ENCODE measurements around the gene ARHGAP4. TPM values are rescaled to one million over a fixed set of nuclear protein-coding genes. Genes with fewer than 3 reads are reported as not detected.

Gene ARHGAP4
- total RNA-seq, 1 donor from 2014 or later: 135 TPM

DNA sequence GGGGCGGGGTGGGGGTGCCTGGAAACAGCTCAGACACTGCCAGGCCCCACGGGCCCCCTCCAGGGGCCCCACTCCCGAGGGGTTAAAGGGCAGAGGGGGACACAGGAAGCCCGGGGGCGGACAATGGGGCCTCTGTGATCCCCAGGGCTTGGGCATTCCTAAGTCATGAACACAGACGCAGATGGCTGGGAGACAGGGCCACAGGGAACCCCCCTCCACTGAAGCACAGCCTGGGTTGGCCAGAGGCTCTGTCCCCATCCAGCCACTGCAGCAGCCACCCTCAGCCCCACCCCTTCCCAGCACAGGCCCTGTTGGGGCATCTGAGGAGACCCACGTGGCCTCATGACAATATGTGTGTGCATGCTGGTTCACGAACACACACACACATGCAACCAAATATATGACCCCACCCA, 44.0 kb downstream of the ARHGAP4 start:
- H3K9me3 Mint-ChIP-seq: no peaks in the 10 kb centered on the region
- H3K4me1 Mint-ChIP-seq (ENCODE audit: low read depth): peaks cover 15% of the 10 kb centered on the region
- DNase-seq (ENCODE audit: low spot score): no peak
- no peaks in the 10 kb centered on the region for H3K36me3 Mint-ChIP-seq (ENCODE audit: low read depth)
- intact Hi-C loops (cut with micrococcal nuclease): no loop called here
- peaks cover 16% of the 10 kb centered on the region for H3K27me3 Mint-ChIP-seq (ENCODE audit: low read depth)
- H3K27ac Mint-ChIP-seq: no peak overlapping the region
- H3K4me3 Mint-ChIP-seq (ENCODE audit: low read depth): no peak overlapping the region

GRCh38 chrX:153881281-153881680, 44.8 kb downstream of the ARHGAP4 start:
- intact Hi-C loops (cut with micrococcal nuclease): no loop called here
- Mint-ChIP-seq H3K4me3 (ENCODE audit: low read depth) (no peak overlapping the region), H3K27me3 (ENCODE audit: low read depth) (peaks cover 18% of the 10 kb centered on the region), H3K9me3 (no peaks in the 10 kb centered on the region), H3K4me1 (ENCODE audit: low read depth) (peaks cover 15% of the 10 kb centered on the region), H3K27ac (no peak overlapping the region), H3K36me3 (ENCODE audit: low read depth) (no peaks in the 10 kb centered on the region)
- DNase-seq (ENCODE audit: low spot score): no peak

DNA sequence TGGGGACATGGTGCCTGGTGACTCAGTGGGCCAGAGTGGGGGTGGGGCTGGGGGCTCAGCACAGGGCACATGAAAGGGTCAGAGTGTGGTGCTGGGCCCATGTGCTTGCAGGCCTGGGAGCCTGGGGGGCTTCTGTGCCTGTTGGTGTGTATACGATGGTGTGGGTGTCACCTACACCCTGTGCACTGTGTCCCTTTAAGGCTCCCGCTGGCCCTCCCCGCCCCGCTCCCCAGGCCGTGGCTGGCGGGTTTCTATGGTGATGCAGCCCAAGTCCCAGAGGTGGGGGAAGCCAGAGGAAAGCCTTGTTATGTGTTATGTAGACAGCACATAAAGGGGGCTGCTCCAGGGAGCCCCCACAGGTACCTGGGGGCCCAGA, 45.6 kb downstream of the ARHGAP4 start:
- no peaks in the 10 kb centered on the region for H3K9me3 Mint-ChIP-seq
- peaks cover 15% of the 10 kb centered on the region for H3K4me1 Mint-ChIP-seq (ENCODE audit: low read depth)
- H3K27me3 Mint-ChIP-seq (ENCODE audit: low read depth): peaks cover 20% of the 10 kb centered on the region
- no peak for DNase-seq (ENCODE audit: low spot score)
- no peak overlapping the region for H3K27ac Mint-ChIP-seq
- H3K36me3 Mint-ChIP-seq (ENCODE audit: low read depth): no peaks in the 10 kb centered on the region
- intact Hi-C loops (cut with micrococcal nuclease): no loop called here
- no peak overlapping the region for H3K4me3 Mint-ChIP-seq (ENCODE audit: low read depth)

- Mint-ChIP-seq H3K27ac (no peak overlapping the region), H3K4me1 (ENCODE audit: low read depth) (peaks cover 15% of the 10 kb centered on the region)
- intact Hi-C loops (cut with micrococcal nuclease): no loop called here
Observed at GRCh38 chrX:153879741-153880439, 46.2 kb downstream of the ARHGAP4 start.

DNA sequence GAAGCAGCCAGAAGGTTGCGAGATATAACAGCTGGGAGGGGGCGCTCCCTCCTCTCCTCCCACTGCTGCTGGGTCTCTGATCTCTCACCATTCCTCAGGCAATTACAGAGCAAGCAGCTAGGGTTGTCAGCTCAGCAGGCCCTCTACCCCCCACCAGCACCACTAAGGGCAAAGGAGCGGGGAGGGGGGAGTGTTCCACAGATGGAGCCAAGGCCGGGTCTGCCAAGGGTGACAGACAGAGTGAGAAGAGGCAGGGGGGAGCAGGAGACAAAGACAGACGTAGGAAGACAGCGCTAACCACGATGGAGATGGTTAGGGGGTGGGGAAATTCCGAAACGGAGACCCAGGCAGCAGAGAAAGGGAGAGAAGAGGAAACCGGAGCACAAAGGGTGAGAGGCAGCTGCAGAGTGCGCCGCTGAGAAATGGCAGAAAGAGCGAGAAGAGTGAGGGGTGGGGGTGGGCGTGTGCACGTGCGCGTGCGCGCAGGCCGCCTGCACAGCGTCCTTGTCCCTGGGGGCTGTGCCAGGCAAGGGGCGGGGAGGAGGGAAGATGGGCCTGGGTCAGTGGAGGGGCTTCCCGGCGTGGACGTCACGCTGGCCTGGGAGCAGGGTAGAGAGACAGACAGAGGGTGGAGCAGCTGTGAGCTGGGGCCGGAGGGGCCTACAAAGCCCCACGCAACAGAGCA, 47.0 kb downstream of the ARHGAP4 start:
- peak overlapping the region; percentile 67 for H3K4me3 Mint-ChIP-seq (ENCODE audit: low read depth)
- peaks cover 14% of the 10 kb centered on the region for H3K4me1 Mint-ChIP-seq (ENCODE audit: low read depth)
- intact Hi-C loops (cut with micrococcal nuclease): no loop called here
- H3K27me3 Mint-ChIP-seq (ENCODE audit: low read depth): peaks cover 15% of the 10 kb centered on the region
- no peak for DNase-seq (ENCODE audit: low spot score)
- H3K9me3 Mint-ChIP-seq: no peaks in the 10 kb centered on the region
- H3K36me3 Mint-ChIP-seq (ENCODE audit: low read depth): no peaks in the 10 kb centered on the region
- peak overlapping the region; percentile 58 for H3K27ac Mint-ChIP-seq

More at GRCh38 chrX:153879741-153880439, 46.2 kb downstream of the ARHGAP4 start:
- H3K36me3 Mint-ChIP-seq (ENCODE audit: low read depth): no peaks in the 10 kb centered on the region
- no peak overlapping the region for H3K4me3 Mint-ChIP-seq (ENCODE audit: low read depth)
- no peaks in the 10 kb centered on the region for H3K9me3 Mint-ChIP-seq
- H3K27me3 Mint-ChIP-seq (ENCODE audit: low read depth): peaks cover 17% of the 10 kb centered on the region
- DNase-seq (ENCODE audit: low spot score): no peak

- Mint-ChIP-seq H3K4me3 (ENCODE audit: low read depth) (no peak overlapping the region), H3K27me3 (ENCODE audit: low read depth) (peaks cover 15% of the 10 kb centered on the region), H3K9me3 (no peaks in the 10 kb centered on the region), H3K4me1 (ENCODE audit: low read depth) (peaks cover 14% of the 10 kb centered on the region), H3K27ac (no peak overlapping the region), H3K36me3 (ENCODE audit: low read depth) (no peaks in the 10 kb centered on the region)
- intact Hi-C loops (cut with micrococcal nuclease): no loop called here
- DNase-seq (ENCODE audit: low spot score): no peak
Observed at GRCh38 chrX:153878345-153878744, 47.7 kb downstream of the ARHGAP4 start.

DNA sequence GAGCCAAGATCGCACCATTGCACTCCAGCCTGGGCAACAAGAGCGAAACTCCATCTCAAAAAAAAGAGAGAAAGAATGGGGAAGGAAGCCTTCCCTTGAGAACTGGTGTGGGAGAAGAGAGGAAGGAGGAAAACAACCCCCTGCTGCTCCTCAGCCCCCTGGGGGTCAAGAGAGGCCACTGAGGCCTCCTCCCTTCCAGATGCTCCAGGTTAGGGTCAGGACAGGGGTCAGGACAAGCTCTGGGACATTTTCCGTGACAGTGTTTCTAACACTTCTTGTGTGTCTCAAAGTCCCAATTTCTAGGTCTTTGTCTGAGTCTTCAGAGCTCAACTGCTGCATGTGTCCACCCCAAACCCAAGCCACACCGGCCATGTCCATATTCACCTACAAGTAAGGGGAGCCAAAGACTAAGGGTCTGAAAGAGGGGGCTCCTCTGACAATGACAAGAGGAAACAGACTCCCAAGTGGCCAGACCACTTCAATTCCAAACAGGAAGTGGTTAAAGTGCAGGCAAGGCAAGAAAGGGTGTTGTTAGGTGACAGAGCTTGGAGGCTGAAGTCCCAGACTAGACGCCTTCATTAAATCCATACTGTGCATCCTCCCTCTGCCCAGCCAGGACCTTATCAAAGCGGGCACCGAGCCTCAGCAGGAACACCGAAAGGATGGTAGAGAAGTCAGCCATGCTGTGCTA, 48.3 kb downstream of the ARHGAP4 start:
- intact Hi-C loops (cut with micrococcal nuclease): no loop called here
- no peak for DNase-seq (ENCODE audit: low spot score)
- H3K27ac Mint-ChIP-seq: no peak overlapping the region
- H3K4me3 Mint-ChIP-seq (ENCODE audit: low read depth): no peak overlapping the region
- peaks cover 15% of the 10 kb centered on the region for H3K27me3 Mint-ChIP-seq (ENCODE audit: low read depth)
- H3K9me3 Mint-ChIP-seq: no peaks in the 10 kb centered on the region
- no peaks in the 10 kb centered on the region for H3K36me3 Mint-ChIP-seq (ENCODE audit: low read depth)
- H3K4me1 Mint-ChIP-seq (ENCODE audit: low read depth): peaks cover 14% of the 10 kb centered on the region

GRCh38 chrX:153876112-153876491, 50.0 kb downstream of the ARHGAP4 start:
- no peak overlapping the region for H3K4me3 Mint-ChIP-seq (ENCODE audit: low read depth)
- DNase-seq (ENCODE audit: low spot score): no peak
- intact Hi-C loops (cut with micrococcal nuclease): no loop called here
- H3K27ac Mint-ChIP-seq: no peak overlapping the region
- H3K9me3 Mint-ChIP-seq: no peaks in the 10 kb centered on the region
- no peaks in the 10 kb centered on the region for H3K36me3 Mint-ChIP-seq (ENCODE audit: low read depth)
- peaks cover 11% of the 10 kb centered on the region for H3K27me3 Mint-ChIP-seq (ENCODE audit: low read depth)
- peaks cover 14% of the 10 kb centered on the region for H3K4me1 Mint-ChIP-seq (ENCODE audit: low read depth)

DNA sequence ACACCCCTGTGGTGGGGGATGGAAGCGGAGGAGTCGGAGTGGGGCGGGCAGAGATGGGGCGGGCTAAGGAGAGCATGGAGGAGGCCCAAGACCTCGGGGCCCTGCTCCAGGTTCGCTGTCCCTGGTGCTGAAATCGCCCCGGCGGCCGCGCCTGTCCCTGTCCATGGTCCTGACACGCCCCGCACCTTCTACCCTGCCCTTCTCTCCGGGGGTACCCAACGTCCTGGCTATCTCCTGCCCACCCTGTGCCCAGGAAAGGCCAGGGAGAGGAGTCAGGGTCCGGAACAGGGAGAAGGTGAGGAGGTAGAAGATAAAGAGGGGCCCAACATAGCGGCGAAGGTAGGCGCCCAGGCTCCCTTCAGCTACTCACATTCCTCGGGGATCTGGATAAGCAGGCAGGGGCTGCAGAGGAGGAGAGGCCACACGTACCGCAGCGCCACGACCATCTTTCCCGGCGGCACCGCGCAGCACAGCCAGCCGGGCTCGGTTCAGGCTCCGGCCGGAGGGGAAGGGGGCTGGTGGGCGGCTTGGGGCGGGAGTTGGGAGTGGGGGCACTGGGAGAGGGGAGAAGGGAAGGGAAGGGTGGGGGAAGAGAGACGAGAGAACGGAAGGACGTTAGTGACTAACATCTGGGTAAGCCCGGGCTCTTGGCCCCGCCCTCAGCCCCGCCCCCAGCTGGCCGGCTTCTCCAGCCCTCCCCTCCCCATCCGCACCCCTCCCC, 50.5 kb downstream of the ARHGAP4 start:
- no peaks in the 10 kb centered on the region for H3K36me3 Mint-ChIP-seq (ENCODE audit: low read depth)
- no peaks in the 10 kb centered on the region for H3K9me3 Mint-ChIP-seq
- H3K27ac Mint-ChIP-seq: no peak overlapping the region
- H3K27me3 Mint-ChIP-seq (ENCODE audit: low read depth): peaks cover 11% of the 10 kb centered on the region
- H3K4me3 Mint-ChIP-seq (ENCODE audit: low read depth): no peak overlapping the region
- H3K4me1 Mint-ChIP-seq (ENCODE audit: low read depth): peaks cover 14% of the 10 kb centered on the region
- intact Hi-C loops (cut with micrococcal nuclease): no loop called here
- DNase-seq (ENCODE audit: low spot score): peak; percentile 58

DNA sequence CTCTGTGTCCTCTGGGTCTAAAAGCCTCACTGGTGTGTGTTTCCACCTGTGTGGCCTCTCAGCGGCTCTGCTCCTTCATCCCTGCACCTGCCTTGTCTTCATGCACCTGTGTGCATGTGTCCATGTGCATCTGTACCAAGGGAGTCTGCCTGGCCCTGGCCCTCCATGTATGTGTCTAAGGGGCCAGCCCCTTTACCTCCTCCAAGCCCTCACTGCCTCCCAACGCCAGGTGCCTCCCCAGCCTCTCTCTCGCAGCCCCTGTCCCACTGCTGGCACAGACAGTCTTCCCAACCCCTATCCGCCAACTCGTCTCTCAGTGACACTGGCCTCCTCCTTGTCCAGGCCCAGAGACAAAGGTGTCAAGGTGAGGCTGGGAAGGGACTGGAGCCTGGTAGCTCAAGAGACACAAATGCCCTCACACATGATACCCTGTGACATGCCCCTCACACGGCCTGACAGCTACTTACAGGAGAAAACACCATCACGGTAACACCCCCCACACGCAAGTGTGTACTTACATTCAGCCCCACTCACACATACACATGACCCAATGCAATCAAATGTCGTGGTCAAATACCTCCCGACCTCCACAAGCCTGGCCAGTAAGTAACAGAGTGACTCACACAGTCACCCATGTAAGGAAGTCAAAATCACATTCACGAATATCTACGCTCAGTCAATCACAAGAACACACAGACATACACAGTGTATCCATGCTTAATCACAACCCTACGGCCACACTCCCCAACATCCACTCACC, 51.5 kb downstream of the ARHGAP4 start:
- no peak overlapping the region for H3K4me3 Mint-ChIP-seq (ENCODE audit: low read depth)
- H3K4me1 Mint-ChIP-seq (ENCODE audit: low read depth): peaks cover 14% of the 10 kb centered on the region
- no peak overlapping the region for H3K27ac Mint-ChIP-seq
- intact Hi-C loops (cut with micrococcal nuclease): no loop called here
- no peaks in the 10 kb centered on the region for H3K36me3 Mint-ChIP-seq (ENCODE audit: low read depth)
- H3K9me3 Mint-ChIP-seq: no peaks in the 10 kb centered on the region
- no peak for DNase-seq (ENCODE audit: low spot score)
- H3K27me3 Mint-ChIP-seq (ENCODE audit: low read depth): peaks cover 11% of the 10 kb centered on the region

- intact Hi-C loops (cut with micrococcal nuclease): no loop called here
Observed at GRCh38 chrX:153874085-153874365, 52.0 kb downstream of the ARHGAP4 start.

GRCh38 chrX:153873282-153874084, 52.6 kb downstream of the ARHGAP4 start:
- Mint-ChIP-seq H3K4me1 (ENCODE audit: low read depth) (peaks cover 7% of the 10 kb centered on the region), H3K9me3 (no peaks in the 10 kb centered on the region), H3K36me3 (ENCODE audit: low read depth) (no peaks in the 10 kb centered on the region), H3K4me3 (ENCODE audit: low read depth) (no peak overlapping the region), H3K27ac (no peak overlapping the region), H3K27me3 (ENCODE audit: low read depth) (peaks cover 8% of the 10 kb centered on the region)
- intact Hi-C loops (cut with micrococcal nuclease): no loop called here
- no peak for DNase-seq (ENCODE audit: low spot score)

More at GRCh38 chrX:153874085-153874365, 52.0 kb downstream of the ARHGAP4 start:
- peaks cover 11% of the 10 kb centered on the region for H3K4me1 Mint-ChIP-seq (ENCODE audit: low read depth)
- no peak for DNase-seq (ENCODE audit: low spot score)
- no peak overlapping the region for H3K27ac Mint-ChIP-seq
- no peaks in the 10 kb centered on the region for H3K9me3 Mint-ChIP-seq
- H3K27me3 Mint-ChIP-seq (ENCODE audit: low read depth): peaks cover 9% of the 10 kb centered on the region
- H3K4me3 Mint-ChIP-seq (ENCODE audit: low read depth): no peak overlapping the region
- H3K36me3 Mint-ChIP-seq (ENCODE audit: low read depth): no peaks in the 10 kb centered on the region
